ENCODE data around the gene LMAN2. TPM values are rescaled to one million over a fixed set of nuclear protein-coding genes. Genes with fewer than 3 reads are reported as not detected.
A peak's percentile ranks its signal among the peaks of the same experiment; 100 is the strongest.

The LMAN2 gene
- total RNA-seq, 4 donors from 2014 or later: 225 to 384 (median 257) TPM

DNA sequence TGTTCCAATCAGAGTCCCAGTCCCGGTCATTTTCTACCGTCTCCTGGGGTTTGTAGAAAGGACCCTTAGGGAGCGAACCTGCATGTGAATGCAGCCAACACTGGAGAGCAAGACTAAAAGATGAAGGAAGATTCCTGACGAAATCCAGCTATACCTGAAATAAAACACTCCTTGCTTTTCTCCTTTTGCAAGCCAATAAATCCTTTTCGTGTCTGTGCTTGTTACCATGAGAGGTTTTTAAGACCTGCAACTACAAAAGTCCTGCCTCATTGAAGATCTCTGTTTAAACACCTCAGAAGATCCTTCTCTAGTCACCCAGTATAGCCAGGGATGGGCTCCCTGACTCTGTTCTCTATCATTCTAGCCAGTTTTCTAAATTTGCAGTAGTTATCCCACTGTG, 22.7 kb upstream of the LMAN2 start:
- Histone ChIP-seq H3K4me1 (peaks cover 29 to 85% (median 51%) of the 10 kb centered on the region in 3 donors), H3K27me3 (no peaks in the 10 kb centered on the region), H3K27ac (peak overlapping the region; percentile 86 to 93 (median 92)), H3K4me3 (peak overlapping the region in 1 of 4 donors; percentile 35), H3K9me3 (no peaks in the 10 kb centered on the region), H3K36me3 (peaks cover 0 to 4% (median 0%) of the 10 kb centered on the region in 3 donors)
- intact Hi-C loops (cut with DNase I): no loop called here
- no peak for DNase-seq
- 39 to 49% methylated on average over 5 of the region's 5 CpGs for WGBS, 2 donors
- TF ChIP-seq POLR2A (IDR thresholded peaks at IDR 0.05) (no peak), CTCF (IDR thresholded peaks at IDR 0.05) (no peak)

- WGBS, 2 donors: 38 to 39% methylated on average over 4 to 6 of the region's 6 CpGs
- Histone ChIP-seq H3K27me3 (no peaks in the 10 kb centered on the region), H3K27ac (peak overlapping the region; percentile 86 to 93 (median 92)), H3K9me3 (no peaks in the 10 kb centered on the region), H3K36me3 (peaks cover 0 to 4% (median 0%) of the 10 kb centered on the region in 3 donors), H3K4me1 (peaks cover 29 to 85% (median 52%) of the 10 kb centered on the region in 3 donors), H3K4me3 (peak overlapping the region in 1 of 4 donors; percentile 35)
- DNase-seq: no peak
- intact Hi-C loops (cut with DNase I): no loop called here
- TF ChIP-seq POLR2A (IDR thresholded peaks at IDR 0.05) (peak in 1 of 4 donors; percentile 23), CTCF (IDR thresholded peaks at IDR 0.05) (peak in 1 of 6 experiments; percentile 6)
These were observed 22.3 kb upstream of the LMAN2 start for GRCh38 chr5:177373806-177374205.

DNA sequence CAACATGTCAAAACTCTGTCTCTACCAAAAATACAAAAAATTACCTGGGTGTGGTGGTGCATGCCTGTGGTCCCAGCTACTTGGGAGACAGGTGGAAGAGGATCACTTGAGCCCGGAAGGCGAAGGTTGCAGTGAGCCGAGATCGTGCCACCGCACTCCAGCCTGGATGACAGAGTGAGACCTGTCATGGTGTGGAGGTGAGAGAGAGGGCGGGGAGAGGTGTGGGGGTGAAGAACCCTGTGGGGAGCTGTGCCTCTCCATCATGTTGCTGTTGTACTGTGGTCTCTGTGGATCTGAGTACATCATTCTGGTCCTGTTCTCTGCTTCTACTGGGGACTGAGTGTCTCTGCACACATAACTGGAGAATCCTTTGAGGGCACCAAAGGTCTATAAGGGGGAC, 21.4 kb upstream of the LMAN2 start:
- whole genome bisulfite sequencing, 2 donors: 77 to 82% methylated on average over 5 to 6 of the region's 6 CpGs
- no peak for TF ChIP-seq CTCF (IDR thresholded peaks at IDR 0.05)
- no peak for TF ChIP-seq POLR2A (IDR thresholded peaks at IDR 0.05)
- peak overlapping the region in 2 of 4 donors; percentile 53 to 68 for H3K4me3 ChIP-seq
- H3K36me3 ChIP-seq: peaks cover 0 to 4% (median 0%) of the 10 kb centered on the region in 3 donors
- H3K9me3 ChIP-seq: no peaks in the 10 kb centered on the region
- H3K27me3 ChIP-seq: no peaks in the 10 kb centered on the region
- intact Hi-C loops (cut with DNase I): no loop called here
- H3K4me1 ChIP-seq: peaks cover 31 to 90% (median 54%) of the 10 kb centered on the region in 3 donors
- no peak for DNase-seq
- H3K27ac ChIP-seq: peak overlapping the region; percentile 86 to 93 (median 92)

GRCh38 chr5:177372034-177372896, 20.8 kb upstream of the LMAN2 start:
- TF ChIP-seq CTCF (IDR thresholded peaks at IDR 0.05) (no peak), POLR2A (IDR thresholded peaks at IDR 0.05) (peak in 1 of 4 donors; percentile 8)
- intact Hi-C loops (cut with DNase I): no loop called here
- H3K27ac ChIP-seq: peak overlapping the region; percentile 86 to 93 (median 92)
- H3K4me1 ChIP-seq: peaks cover 37 to 97% (median 59%) of the 10 kb centered on the region in 3 donors
- DNase-seq: no peak
- H3K4me3 ChIP-seq: peak overlapping the region; percentile 45 to 68 (median 53)
- peaks cover 0 to 4% (median 0%) of the 10 kb centered on the region in 3 donors for H3K36me3 ChIP-seq
- no peaks in the 10 kb centered on the region for H3K9me3 ChIP-seq
- 37 to 46% methylated on average over 2 to 3 of the region's 12 CpGs for WGBS, 2 donors
- no peaks in the 10 kb centered on the region for H3K27me3 ChIP-seq
